Testis (tissue), 3 donors: ENCODE data around the gene MDFIC. TPM values are rescaled to one million over a fixed set of nuclear protein-coding genes. Genes with fewer than 3 reads are reported as not detected.

Experiments used
- DNase-seq: peaks from one replicate; pipeline ENCODE4 v3.0.0-alpha.2; 2019
- H3K27ac ChIP-seq, 2 donors: fragments of 200-600 bp; sonication (generic); one replicate each; pipeline ENCODE4 v1.5.1; 2019
- H3K27me3 ChIP-seq: fragments of 200-600 bp; sonication (generic); one replicate; pipeline ENCODE4 v1.5.1; 2019
- H3K36me3 ChIP-seq: fragments of 200-600 bp; sonication (generic); one replicate; pipeline ENCODE4 v1.5.1; 2017; ENCODE audit warnings: low read depth; ENCODE audit errors: missing control alignments
- H3K4me1 ChIP-seq: fragments of 200-600 bp; sonication (generic); one replicate; pipeline ENCODE4 v1.5.1; 2019
- H3K4me3 ChIP-seq, 2 donors: fragments of 200-600 bp; sonication (generic); one replicate each; pipeline ENCODE4 v1.5.1; 2017 to 2019
- H3K9me3 ChIP-seq: fragments of 200-600 bp; sonication (generic); one replicate; pipeline ENCODE4 v1.5.1; 2017
- CTCF ChIP-seq, 3 experiments: fragments of 450-650 bp in 2 of 3; fragments of 200-600 bp in 1 of 3; sonication (generic) in 1 of 3; IDR thresholded peaks; one replicate each; pipeline ENCODE4 v1.5.1; 2016 to 2019; ENCODE audit warnings: antibody characterized with exemption in 3 of 3, mild to moderate bottlenecking in 2 of 3, moderate library complexity in 1 of 3
- POLR2A ChIP-seq: fragments of 450-650 bp; IDR thresholded peaks from one replicate; pipeline ENCODE4 v1.6.1; 2017; ENCODE audit warnings: antibody characterized with exemption, mild to moderate bottlenecking, moderate library complexity
- whole genome bisulfite sequencing, 2 donors: methylation state at CpG; one replicate each; pipeline ENCODE4 v1.1.5; 2018; 5-methylcytosine and 5-hydroxymethylcytosine counted together
- intact Hi-C: fragments of 100-400 bp; cut with DNase I; formaldehyde crosslinking; loops from one replicate; pipeline ENCODE4 v1.15.1; 2023; ENCODE audit warnings: low total_unique reads
- polyA plus RNA-seq: library from polyadenylated mRNA; stranded (reverse); fragments of 350-450 nt; fragmentation: Illumina TruSeq; extraction: RNeasy Lipid Tissue Mini Kit (QIAGEN cat#74804); gene quantifications from one replicate; pipeline ENCODE4 v1.2.3, GENCODE V29; 2014; ENCODE audit warnings: low read depth, low replicate concordance; ENCODE audit not compliant: insufficient read depth
- total RNA-seq, 2 donors: library from RNA; depleted of rRNA; stranded (reverse); fragments of >200 nt; gene quantifications; one replicate each; pipeline ENCODE4 v1.2.3, GENCODE V29; 2016

The MDFIC gene
- total and polyA plus RNA-seq, 3 donors from 2014 or later: 5.8 to 7.6 (median 6.1) TPM

- no peak for DNase-seq
- 93 to 97% methylated on average over 4 of the region's 4 CpGs for WGBS, 2 donors
- Histone ChIP-seq H3K4me3 (no peak overlapping the region), H3K4me1 (no peaks in the 10 kb centered on the region), H3K27ac (no peak overlapping the region), H3K36me3 (no peaks in the 10 kb centered on the region), H3K27me3 (no peaks in the 10 kb centered on the region), H3K9me3 (no peaks in the 10 kb centered on the region)
- intact Hi-C loops: no loop called here
- TF ChIP-seq CTCF (IDR thresholded peaks at IDR 0.05): no peak
- no peak for TF ChIP-seq POLR2A
These were observed 93.7 kb downstream of the MDFIC start for GRCh38 chr7:115015619-115016018.

- Histone ChIP-seq H3K27me3 (no peaks in the 10 kb centered on the region), H3K4me1 (no peaks in the 10 kb centered on the region), H3K9me3 (no peaks in the 10 kb centered on the region), H3K36me3 (no peaks in the 10 kb centered on the region), H3K4me3 (no peak overlapping the region), H3K27ac (no peak overlapping the region)
- TF ChIP-seq POLR2A: no peak
- TF ChIP-seq CTCF (IDR thresholded peaks at IDR 0.05): no peak
- intact Hi-C loops: no loop called here
- no peak for DNase-seq
- 88 to 92% methylated on average over 4 of the region's 4 CpGs for WGBS, 2 donors
These were observed 98.2 kb downstream of the MDFIC start for GRCh38 chr7:115019882-115020605.

- no peak for TF ChIP-seq CTCF (IDR thresholded peaks at IDR 0.05)
- no peak for TF ChIP-seq POLR2A
- no peaks in the 10 kb centered on the region for H3K4me1 ChIP-seq
- WGBS, 2 donors: 50 to 58% methylated on average over 6 of the region's 6 CpGs
- no peaks in the 10 kb centered on the region for H3K27me3 ChIP-seq
- no peak for DNase-seq
- H3K36me3 ChIP-seq: no peaks in the 10 kb centered on the region
- no peaks in the 10 kb centered on the region for H3K9me3 ChIP-seq
- no peak overlapping the region for H3K4me3 ChIP-seq
- H3K27ac ChIP-seq: no peak overlapping the region
- intact Hi-C loops: no loop called here
These were observed 101.3 kb downstream of the MDFIC start for GRCh38 chr7:115023219-115023618.

GRCh38 chr7:115024276-115024675 lies 102.4 kb downstream of the MDFIC start:
- no peak for DNase-seq
- intact Hi-C loops: no loop called here
- WGBS, 2 donors: 41 to 62% methylated on average over 3 of the region's 3 CpGs
- no peaks in the 10 kb centered on the region for H3K9me3 ChIP-seq
- no peaks in the 10 kb centered on the region for H3K27me3 ChIP-seq
- no peaks in the 10 kb centered on the region for H3K4me1 ChIP-seq
- no peaks in the 10 kb centered on the region for H3K36me3 ChIP-seq
- H3K27ac ChIP-seq: no peak overlapping the region
- TF ChIP-seq CTCF (IDR thresholded peaks at IDR 0.05): no peak
- no peak overlapping the region for H3K4me3 ChIP-seq
